GM18508 (cell line): ENCODE measurements around the gene VAV2.

Experiments
- ATAC-seq: cut with Tn5 transposase; IDR thresholded peaks from one replicate; pipeline ENCODE4 v1.9.1; 2021; ENCODE audit warnings: moderate number of reproducible peaks; ENCODE audit not compliant: insufficient read depth, unreplicated experiment

Gene VAV2

DNA sequence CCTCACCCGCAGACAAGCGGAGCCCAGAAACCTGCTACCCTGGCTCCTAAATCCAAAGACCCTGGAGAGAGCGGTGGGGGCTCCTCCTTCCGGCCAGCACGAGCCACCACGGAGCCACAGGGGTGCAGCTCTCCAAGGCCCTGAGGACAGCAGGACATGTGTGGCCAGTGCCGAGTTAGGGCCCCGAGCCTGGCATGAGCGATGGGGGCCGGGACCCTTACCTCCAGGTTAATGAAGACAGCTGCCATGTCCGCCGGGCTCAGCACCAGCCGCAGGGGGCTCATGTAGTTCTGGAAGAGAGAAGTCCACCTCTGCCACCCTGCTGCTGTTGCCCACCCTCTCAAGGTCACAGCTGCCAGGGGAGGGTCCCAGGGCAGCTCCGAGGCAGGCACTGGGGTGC lies 185.1 kb downstream of the VAV2 start:
- ATAC-seq: no peak

DNA sequence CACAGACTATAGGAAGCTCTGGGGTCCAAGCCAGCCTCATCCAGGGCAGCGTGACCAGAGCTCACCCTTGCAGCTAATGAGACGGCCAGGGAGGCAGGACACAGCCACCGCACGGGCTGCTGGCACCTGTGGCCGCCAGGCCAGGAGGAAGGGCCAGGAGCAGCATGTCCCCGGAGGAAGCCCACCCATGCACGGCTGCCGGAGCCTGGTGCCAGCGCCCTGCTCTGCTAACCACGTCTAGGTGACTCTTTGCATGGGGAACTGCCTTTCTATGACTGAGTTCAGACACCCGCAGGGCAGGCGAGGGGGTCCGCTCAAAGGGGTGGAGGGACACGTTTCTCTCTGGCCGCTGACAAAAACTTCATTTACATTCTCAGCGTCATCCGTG lies 185.5 kb downstream of the VAV2 start:
- ATAC-seq: no peak

DNA sequence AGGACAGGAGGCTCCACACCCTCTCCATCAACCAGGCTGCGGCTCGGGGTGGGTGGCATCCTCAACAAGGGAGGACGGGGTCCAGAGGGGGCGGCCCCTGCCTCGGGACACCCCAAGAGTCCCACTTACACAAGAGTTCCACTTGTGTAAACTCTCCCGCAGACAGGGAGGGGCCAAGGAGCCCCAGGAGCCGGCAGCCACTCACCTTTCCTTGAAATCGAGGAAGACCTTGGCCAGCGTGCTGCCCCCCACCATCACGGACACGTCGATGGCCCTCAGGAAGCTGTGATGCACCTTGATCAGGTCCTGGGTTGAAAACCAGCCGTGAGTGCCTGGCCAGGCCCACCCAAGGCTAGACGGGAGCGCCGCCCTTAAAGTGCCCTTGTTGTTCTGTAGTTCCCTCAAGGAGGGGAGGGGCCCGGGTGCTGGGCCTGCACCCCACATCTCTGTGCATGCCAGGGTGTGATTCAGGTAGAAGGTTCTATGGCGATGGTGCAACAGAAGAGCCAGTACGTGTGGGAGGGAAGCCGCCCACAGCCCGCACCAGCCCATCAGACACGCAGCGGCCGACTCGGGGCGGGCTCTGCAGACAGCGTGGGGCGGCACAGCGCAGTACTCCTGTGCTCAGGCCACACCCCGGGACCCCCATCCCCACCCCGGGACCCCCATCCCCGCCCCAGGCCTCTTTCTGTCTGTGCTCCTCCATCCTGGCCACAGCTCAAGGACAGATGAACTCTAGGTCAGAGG lies 186.1 kb downstream of the VAV2 start:
- no peak for ATAC-seq

DNA sequence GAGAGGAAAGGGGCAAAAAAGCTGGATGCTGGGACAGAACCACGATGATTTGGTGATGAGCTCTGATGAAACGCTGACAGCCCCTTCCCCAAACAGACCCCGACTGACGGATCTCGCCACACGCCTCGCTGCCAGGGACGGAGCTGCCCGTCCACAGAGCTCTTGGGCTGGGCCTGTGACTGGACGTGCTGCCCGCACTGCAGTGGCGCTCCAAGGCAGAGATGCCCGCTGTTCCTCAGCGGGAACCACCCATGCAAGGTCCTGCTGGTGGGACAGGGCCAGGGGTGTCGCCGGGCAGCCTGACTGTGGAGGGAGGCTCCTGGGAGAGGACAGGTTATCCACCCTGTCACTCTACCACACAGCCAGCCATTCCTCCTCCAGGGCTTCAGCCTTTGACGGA lies 187.9 kb downstream of the VAV2 start:
- no peak for ATAC-seq

DNA sequence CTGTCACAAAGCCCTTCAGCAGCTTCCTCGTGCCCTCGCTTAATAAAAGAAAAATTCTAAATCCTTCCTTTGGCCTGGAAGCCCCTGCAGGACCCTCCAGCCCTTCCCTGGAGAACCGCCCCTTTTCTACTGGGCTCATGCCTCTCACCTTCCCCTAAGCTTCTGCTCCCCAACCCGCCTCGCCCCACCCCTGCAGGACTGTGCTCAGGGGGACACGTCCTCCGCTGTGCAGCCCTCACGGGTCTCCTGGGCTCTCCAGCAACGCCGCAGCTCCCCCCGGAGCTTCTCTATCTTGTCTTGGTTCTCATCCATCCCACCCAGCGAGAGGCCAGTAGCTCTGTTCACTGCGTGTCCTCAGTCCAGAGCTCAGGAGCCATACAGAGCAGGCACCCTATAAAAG lies 188.4 kb downstream of the VAV2 start:
- no peak for ATAC-seq

DNA sequence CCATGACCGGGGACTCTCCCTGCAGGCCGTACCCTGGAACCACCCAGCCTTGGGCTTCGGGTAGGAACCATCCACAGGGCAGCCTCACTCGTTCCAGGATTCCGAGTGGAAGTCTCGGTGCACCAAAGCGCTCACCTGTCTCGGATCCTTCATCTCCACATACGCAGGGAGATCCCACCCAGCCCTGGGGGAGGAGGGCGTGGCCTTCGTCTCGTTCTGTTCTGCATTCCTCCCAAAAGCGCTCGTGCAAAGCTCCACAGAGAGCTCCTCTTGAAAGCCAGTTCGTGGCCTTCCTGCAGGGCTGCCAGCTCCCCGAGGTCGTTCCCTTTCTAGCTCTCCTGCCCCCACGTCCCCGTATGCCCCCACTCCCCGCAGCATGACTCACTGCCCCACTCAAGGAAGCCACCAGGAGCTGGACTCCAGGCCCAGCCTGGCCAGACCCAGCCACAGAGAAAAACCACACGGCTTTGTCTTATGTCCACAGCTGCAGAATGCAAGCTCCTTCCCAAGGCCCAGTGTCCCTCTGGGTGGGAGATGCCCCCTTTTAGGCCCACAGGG lies 189.0 kb downstream of the VAV2 start:
- ATAC-seq: no peak

DNA sequence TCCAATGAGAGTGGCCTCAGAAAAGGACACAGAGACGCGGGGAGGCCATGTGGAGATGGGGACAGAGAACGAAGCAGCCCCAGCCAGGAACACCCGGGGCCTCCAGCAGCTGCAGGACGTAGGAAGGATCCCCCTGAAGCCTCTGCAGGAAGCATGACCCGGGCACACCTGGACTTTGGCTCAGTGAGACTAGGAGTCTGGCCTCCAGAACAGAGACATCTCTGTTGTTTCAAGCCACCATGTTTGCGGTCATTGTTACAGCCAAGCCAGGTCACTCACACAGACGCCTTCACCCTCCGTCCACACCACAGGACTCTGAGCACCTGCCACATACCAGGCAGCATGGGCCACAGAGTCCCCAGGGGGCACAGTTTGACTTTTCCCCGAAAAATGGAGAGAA lies 190.4 kb downstream of the VAV2 start:
- no peak for ATAC-seq

DNA sequence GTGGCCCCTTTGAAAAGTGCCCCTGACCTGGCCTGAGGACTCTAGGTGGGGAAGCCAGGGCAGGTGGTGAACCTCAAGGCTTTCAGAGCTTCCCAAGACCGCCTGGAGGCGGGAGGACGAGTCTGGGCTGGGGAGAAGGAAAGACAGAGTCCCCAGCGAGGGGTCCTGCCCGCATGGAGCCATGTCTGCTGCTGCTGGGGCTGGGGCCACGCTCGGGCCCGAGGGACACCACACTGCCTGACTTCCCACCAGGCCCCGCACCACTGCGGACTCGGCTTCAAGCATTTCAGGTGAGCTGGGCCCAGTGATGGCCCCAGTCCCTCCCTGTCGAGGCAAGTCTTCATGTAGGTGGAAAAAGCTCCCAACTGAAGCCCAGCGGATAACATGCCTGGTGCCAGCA lies 191.9 kb downstream of the VAV2 start:
- no peak for ATAC-seq

DNA sequence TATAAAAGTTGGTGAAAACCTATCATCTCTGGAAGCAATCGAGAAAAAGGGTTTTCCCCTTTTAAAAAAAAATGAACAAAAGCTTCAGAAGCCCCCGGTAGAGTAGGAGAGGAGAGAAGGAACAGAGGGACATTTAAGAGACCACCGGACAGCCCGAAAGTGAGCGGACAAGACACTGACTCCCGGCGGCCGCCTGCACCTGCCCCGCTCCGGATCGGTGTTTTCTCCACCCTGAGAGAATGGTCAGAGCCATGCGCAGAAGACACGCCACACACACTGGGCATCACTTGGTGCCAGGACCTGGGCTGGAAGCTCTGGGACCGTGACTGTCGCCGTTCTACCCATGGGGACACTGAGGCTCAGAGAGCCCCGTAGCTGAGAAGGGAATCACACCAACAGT lies 192.4 kb downstream of the VAV2 start:
- no peak for ATAC-seq

DNA sequence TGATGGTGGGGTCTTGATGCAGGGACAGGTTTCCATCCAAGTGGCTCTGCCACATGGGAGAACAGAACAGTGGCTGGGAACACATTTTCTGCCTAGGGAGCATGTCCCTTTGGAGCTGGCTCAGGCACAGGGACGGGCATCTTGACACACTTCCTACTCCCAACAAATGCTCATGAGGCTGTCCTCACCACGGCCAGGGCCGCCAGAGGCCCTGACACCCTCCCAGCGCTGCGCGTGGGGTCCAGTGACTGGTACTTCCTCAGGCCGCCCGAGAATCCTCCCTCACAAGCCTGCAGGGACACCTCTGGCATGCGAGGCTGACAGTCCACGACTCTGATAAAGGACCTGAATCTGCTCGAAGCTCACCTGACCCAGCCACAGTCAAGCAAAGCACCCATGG lies 193.0 kb downstream of the VAV2 start:
- no peak for ATAC-seq

DNA sequence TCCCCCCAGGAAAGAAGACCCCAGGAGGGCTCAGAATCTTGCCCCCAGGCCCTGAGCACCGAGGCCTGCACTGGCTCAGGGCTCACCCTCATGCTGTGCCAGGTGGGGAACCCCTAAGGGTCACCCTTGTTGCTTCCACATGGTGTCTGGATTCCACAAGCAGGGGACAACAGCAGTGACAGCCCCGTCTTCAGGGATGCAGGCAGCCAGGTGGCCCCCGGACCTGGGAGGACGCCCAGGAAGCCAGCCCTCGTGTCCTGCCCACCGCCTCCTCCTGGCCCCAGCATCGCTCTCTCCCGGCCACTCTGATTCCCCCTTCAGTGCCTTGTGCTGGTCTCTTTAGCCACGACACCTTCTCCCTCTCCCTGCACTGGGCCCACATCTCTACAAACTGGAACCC lies 194.0 kb downstream of the VAV2 start:
- ATAC-seq: no peak

DNA sequence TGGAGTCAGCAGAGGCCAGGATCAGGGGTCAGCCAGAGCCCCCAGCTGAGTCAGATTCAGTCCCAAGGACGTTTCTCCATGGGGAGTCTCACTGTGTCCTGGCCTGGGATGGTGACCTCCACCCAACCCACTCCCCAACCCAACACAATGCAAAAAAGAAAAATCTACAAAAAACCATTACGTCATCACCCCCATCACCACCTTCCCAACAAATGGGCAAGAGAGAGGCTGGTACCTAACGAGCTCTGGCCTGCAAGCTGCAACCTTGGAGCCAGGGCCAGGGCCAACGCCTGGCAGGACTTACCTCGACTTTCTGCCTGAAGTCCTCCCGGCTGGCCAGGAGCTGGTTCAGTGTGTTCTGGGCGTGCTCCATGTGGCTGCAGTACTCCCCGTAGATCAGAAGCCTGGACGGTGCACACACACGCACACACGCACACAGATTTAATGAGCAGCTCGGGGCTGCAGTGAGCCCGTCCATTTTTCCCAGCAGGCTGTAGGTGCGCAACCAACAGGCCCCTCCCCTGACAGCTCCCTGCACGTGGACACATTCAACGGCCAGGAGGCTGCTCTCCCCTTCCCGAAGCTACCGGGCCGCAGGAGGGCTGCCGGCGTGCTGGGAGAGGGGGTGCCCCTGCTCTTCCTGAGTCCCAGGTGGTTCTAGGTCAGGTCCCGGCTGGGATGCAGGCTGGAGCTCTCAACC lies 194.6 kb downstream of the VAV2 start:
- ATAC-seq: no peak

DNA sequence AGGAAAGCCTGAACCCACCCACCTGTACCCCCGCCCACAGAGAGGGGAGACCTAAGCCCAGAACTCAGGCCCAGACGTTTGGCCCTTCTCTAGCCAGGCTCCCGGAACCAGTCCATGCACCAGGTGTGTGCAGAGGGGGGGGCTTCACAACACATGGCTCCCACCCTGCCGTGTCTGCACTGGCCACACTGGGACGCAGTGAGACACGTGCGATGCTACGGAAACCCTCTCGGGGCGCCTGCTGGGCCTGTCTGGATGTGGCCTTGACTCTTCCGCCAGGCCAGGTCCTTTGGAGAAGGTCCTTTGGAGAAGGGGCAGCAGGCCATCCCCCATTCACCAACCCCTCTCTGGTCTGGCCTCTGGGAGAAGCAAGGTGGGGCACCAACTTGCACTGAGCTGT lies 195.6 kb downstream of the VAV2 start:
- ATAC-seq: no peak

DNA sequence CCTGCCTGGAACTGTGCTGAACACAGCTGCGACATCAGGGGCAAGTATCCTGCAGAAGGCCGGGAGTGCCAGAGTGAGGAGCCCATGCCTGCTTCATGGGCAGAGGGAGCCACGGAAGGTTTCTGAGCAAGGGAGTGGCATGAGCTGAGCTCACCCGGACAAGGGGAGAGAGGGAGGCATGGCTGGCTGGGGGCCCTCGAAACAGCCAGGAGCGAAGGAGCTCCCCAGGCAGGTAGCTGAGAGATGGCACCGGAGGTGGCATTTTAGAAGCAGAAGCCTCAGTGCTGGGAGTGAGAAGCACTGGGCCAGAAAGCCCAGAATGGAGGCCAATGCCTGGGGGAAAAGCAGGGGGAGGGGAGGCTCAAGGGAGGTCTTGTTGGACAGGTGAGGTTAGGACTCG lies 197.1 kb downstream of the VAV2 start:
- no peak for ATAC-seq

DNA sequence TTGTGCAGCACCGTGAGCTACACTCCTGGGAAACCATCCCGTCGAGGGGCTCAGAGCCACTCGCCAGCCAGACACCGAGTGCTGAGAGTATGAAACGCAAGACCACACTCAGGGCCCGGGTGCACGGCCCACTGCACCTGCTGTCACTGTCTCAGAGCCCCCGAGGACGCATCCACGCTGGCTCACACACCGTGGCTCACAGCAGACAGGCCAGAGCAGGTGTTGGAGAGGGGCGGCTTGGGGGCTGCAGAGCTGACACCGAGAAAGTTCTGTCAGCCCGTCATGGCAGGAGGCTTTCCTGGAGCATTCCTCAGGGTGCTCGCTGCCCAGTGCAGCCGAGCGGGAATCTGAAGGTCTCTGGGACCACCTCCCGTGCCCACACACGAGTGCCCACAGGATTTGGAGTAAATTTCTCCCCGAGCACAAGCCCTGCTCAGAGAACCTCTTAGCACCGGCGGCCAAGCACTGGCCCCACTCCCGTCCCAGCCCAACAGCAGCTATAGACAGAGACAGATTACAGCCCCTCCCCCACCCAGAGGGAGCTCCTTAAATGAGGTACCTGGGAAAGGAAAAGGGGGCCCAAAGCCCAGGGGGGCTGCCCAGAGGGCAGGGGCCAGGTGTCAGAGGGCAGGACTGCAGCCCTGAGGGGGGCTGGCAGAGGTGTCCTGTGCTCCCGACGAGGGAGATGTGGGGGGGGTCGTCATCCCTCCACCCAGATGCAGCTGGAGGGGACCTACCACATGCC lies 197.9 kb downstream of the VAV2 start:
- ATAC-seq: no peak

DNA sequence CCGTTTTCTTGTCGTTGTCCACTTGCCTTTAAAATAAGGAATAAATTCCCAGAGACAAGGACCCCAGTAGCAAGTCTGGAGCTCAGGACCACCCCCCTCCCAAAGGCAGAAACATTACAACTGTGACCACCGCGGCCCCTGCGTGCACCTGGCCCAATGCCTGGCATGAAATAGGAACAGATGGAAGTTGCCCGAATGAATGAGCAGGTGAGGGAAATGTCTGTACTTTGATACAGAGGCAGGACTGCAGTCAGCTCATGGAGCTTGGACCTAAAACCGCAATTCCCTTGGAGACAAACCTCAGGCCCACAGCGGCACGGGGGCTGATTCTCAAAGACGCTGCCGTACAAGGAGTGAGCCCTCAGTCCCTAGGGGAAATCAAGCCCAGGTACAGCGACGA lies 198.7 kb downstream of the VAV2 start:
- no peak for ATAC-seq

DNA sequence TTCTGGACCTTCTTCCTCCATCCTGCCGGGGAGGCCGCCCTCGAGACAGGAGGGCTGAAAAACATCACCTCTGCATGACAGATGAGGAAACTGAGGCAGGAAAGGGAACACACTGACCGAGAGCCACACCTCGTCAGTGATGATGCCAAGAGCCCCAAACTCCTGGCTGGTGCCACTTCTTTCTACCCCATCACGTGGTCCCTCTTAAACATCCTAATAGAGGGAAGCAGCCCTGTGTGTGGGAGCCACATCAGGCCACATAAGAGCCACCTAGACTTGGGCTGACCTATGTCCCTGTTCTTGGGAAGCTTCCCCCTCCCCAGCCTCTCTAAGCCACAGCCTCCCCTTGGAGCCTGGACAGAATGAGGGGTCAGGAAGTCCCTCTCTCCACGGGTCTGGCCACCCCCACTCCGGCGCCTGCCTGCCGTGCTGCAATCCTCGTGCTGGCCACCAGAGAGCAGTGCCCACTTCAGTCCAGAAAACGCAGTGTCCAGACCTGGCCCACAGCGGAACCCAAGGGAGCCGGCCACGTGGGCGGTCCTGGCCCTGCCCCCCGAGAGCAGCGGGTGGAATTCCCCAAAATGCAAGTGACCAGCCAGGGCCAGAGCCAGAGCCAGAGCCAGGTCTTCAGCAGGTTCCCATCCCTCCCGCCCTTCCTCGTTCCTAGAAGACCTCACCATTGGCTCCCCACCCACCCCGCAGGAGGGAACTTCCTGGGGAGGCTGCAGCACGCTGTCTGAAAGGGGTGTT lies 199.2 kb downstream of the VAV2 start:
- ATAC-seq: no peak

DNA sequence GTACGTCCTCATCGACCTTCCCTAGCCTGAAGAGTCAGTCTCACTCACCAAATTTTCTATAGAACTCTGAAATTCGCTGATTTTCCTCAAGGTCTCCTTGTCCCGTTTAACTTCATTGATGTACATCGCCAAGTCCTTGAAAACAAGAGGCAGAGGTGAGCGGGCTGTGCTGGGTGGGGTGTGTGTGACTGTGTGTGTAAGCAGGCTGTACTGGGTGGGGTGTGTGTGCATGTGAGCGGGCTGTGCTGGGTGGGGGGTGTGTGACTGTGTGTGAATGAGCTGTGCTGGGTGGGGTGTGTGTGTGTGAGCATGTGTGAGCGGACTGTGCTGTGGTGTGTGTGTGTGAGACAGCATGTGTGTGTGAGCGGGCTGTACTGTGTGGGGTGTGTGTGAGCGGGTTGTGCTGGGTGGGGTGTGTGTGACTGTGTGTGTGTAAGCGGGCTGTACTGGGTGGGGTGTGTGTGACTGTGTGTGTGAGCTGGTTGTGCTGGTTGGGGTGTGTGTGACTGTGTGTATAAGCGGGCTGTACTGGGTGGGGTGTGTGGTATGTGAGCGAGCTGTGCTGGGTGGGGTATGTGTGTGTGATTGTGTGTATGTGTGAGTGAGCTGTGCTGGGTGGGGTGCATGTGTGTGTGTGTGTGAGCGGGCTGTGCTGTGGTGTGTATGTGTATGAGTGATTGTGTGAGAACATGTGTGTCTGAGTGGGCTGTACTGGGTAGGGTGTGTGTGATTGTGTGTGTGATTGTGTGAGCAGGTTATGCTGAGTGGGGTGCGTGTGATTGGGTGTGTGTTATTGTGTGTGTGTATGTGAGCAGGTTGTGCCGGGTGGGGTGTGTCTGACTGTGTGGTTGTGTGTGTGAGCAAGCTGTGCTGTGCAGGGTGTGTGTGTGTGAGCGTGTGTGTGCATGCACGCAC lies 200.1 kb downstream of the VAV2 start:
- no peak for ATAC-seq

DNA sequence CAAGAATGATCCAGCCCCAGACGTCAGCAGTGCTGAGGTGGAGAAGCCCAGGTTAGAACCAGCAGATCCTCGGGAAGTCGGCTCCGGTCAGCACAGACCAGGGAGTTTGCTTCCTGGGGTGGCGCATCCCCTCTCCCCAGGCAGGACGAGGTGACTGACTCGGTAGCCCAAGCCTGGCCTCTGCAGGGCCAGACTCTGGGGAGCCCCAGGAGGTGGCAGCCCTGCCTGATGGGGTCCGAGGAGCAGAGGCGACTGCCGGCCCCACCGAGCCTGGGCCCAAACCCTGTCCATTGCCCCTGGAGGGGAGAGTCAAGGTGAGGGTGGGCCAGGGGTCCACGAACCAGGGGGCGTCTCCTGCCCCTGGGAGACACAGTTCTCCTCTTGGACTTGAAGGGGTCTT lies 201.1 kb downstream of the VAV2 start:
- ATAC-seq: no peak

DNA sequence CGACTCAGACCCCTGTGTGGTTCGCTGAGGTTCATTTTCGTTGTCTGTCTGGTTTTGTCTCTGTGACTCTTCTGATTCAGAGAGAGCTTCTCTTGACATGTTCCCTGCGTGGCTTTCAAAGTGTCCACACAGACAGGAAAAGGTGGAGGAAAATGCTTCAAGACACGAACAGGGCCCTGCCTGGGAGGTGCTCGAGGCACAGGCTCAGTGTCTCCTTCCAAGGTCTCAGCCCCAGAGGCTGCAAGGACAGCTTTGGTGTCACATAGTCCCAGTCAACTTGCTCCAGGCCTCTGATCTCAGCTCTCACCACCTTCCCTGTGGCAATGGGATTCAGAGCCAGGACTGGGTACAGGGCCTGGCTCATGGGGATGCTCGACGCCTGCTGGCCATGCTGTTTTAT lies 202.3 kb downstream of the VAV2 start:
- no peak for ATAC-seq
